Spleen (tissue), 11 donors: ENCODE results near the gene ASPN. TPM values are rescaled to one million over a fixed set of nuclear protein-coding genes. Genes with fewer than 3 reads are reported as not detected.

Source experiments
- DNase-seq: peaks from one replicate; pipeline ENCODE4 v3.0.0-alpha.2; 2020
- H3K27ac ChIP-seq, 8 donors: fragments of 200-600 bp; sonication (generic) in 7 of 8; 1 replicate in 4 of 8; 2 replicates in 4 of 8; pipeline versions ENCODE4 v1.5.0 to v1.8.0; 2016 to 2021; ENCODE audit warnings: inconsistent platforms in 4 of 8, mild to moderate bottlenecking in 4 of 8, moderate library complexity in 1 of 8
- H3K27me3 ChIP-seq, 7 donors: fragments of 200-600 bp; sonication (generic) in 6 of 7; replicated peaks in 1 of 7; 1 replicate in 4 of 7; 2 replicates in 3 of 7; pipeline versions ENCODE4 v1.5.0 to v1.8.0; 2016 to 2021; ENCODE audit warnings: inconsistent platforms in 3 of 7, mild to moderate bottlenecking in 1 of 7
- H3K36me3 ChIP-seq, 6 donors: fragments of 200-600 bp; sonication (generic) in 5 of 6; 1 replicate in 4 of 6; 2 replicates in 2 of 6; pipeline versions ENCODE4 v1.5.0 to v1.8.0; 2016 to 2021; ENCODE audit warnings: inconsistent platforms in 2 of 6
- H3K4me1 ChIP-seq, 6 donors: fragments of 200-600 bp; sonication (generic) in 5 of 6; 1 replicate in 3 of 6; 2 replicates in 3 of 6; pipeline versions ENCODE4 v1.5.0 to v1.8.0; 2016 to 2021; ENCODE audit warnings: inconsistent platforms in 3 of 6
- H3K4me3 ChIP-seq, 8 donors: fragments of 200-600 bp; sonication (generic) in 7 of 8; 1 replicate in 4 of 8; 2 replicates in 4 of 8; pipeline versions ENCODE4 v1.5.0 to v1.8.0; 2016 to 2021; ENCODE audit warnings: inconsistent platforms in 4 of 8, mild to moderate bottlenecking in 4 of 8, moderate library complexity in 2 of 8
- H3K9me3 ChIP-seq, 8 donors: fragments of 200-600 bp; sonication (generic) in 7 of 8; 1 replicate in 4 of 8; 2 replicates in 4 of 8; pipeline versions ENCODE4 v1.5.0 to v1.8.0; 2016 to 2021; ENCODE audit warnings: inconsistent platforms in 4 of 8
- CTCF ChIP-seq, 11 experiments: fragments of 200-600 bp in 7 of 11; fragments of 450-650 bp in 4 of 11; sonication (generic) in 4 of 11; IDR thresholded peaks in 8 of 11; conservative IDR thresholded peaks in 3 of 11; 1 replicate in 7 of 11; 2 replicates in 4 of 11; pipeline versions ENCODE4 v1.4.0 to v1.8.0; 2016 to 2021; ENCODE audit warnings: antibody characterized with exemption in 11 of 11, inconsistent platforms in 4 of 11, mild to moderate bottlenecking in 1 of 11
- POLR2A ChIP-seq, 3 donors: fragments of 450-650 bp; IDR thresholded peaks; one replicate each; pipeline ENCODE4 v1.5.1; 2017; ENCODE audit warnings: antibody characterized with exemption in 3 of 3, mild to moderate bottlenecking in 1 of 3
- POLR2AphosphoS5 ChIP-seq, 3 donors: sonication (generic); formaldehyde crosslinking; IDR thresholded peaks; one replicate each; pipeline ENCODE4 v1.5.1; 2017; ENCODE audit warnings: antibody characterized with exemption in 3 of 3
- WGBS, 5 donors: extraction: QIAGEN DNeasy Blood & Tissue Kit in 3 of 5; methylation state at CpG; one replicate each; pipeline versions ENCODE4 v1.1.5 to v1.1.7; 2013 to 2018; 5-methylcytosine and 5-hydroxymethylcytosine counted together
- intact Hi-C: fragments of 100-400 bp; cut with DNase I; formaldehyde crosslinking; loops from one replicate; pipeline ENCODE4 v1.15.0; 2023; ENCODE audit warnings: low total_unique reads
- polyA plus RNA-seq, 3 donors: library from polyadenylated mRNA; stranded (reverse); fragments of 200-250 nt; gene quantifications; one replicate each; pipeline ENCODE4 v1.2.1, GENCODE V29; 2013
- total RNA-seq, 7 donors: library from RNA; depleted of rRNA in 3 of 7; stranded (reverse); fragments of >200 nt in 3 of 7; fragmentation: NEBNext Ultra II Directional in 4 of 7; extraction: Animal tissue kit (Norgen Biotek cat#: 25700) in 4 of 7; gene quantifications; one replicate each; pipeline versions ENCODE4 v1.1.0 to v1.2.1, GENCODE V29; 2016 to 2021
- donor health status: healthy with polysubstance abuse.
- donor health status: DM: no; HTN: no; CAD: no; lungs with moderate emphysema.
- donor health status: DM: no; HTN: no; CAD: no.
- donor health status: Bipolar disorder and iron deficiency.
- donor health status: healthy.
- donor health status: DM: no; HTN: no; CAD: no.
- donor health status: DM: yes; HTN: yes; CAD: no.

The ASPN gene
- total and polyA plus RNA-seq, 10 donors, result 0.32 to 2.0 (median 0.93) TPM; not detected in 1

DNA sequence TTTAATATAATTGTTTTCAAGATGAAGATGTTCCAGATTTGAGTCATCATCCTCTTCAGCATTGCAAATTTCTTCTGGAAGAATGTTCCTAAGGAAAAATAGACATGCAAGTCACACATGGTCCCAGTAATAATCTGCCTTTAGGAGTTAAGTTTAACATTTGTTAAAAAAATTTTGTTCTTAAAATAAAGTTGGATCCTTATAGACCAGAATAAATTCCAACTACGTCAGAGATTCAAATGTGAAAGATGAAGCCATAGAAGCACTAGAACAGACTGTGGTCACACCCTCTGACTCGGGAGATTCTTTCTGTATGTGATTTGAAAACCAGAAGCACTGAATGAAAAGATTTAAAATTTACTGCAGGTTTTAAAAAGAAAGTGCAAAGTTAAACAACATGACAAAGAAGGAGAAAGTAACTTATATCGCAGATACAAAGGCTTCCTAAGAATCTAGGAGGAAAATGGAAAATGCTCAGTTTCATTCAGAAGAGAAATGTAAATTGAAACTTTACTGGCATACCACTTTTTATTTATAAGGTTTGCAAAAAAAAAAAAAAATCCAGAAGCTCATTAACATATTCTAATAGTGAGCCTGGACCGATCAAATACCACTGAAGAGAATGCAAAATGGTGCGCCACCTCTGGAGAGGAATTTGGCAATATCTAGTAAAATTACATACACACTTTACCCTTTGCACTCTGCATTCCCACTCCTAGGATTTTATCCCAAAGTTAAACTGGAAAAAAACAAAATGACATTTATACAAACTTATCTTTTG, 14.3 kb upstream of the ASPN start:
- H3K27ac ChIP-seq, result no peak overlapping the region
- TF ChIP-seq CTCF (IDR thresholded peaks at IDR 0.05 in 8 of 11, conservative IDR thresholded peaks at IDR 0.05 in 3 of 11), result no peak
- TF ChIP-seq POLR2A (IDR thresholded peaks at IDR 0.05), result no peak
- no peak for TF ChIP-seq POLR2AphosphoS5 (IDR thresholded peaks at IDR 0.05)
- H3K9me3 ChIP-seq, result no peaks in the 10 kb centered on the region
- H3K4me3 ChIP-seq, result no peak overlapping the region
- intact Hi-C loops, result no loop called here
- no peaks in the 10 kb centered on the region for H3K36me3 ChIP-seq
- no peak for DNase-seq
- WGBS, 5 donors, result 84 to 93% (median 91%) methylated on average over 5 of the region's 5 CpGs
- no peaks in the 10 kb centered on the region for H3K27me3 ChIP-seq
- no peaks in the 10 kb centered on the region for H3K4me1 ChIP-seq

- no peak overlapping the region for H3K27ac ChIP-seq
- no peaks in the 10 kb centered on the region for H3K9me3 ChIP-seq
- WGBS, 5 donors, result 82 to 94% (median 87%) methylated on average over 2 of the region's 2 CpGs
- intact Hi-C loops, result no loop called here
- TF ChIP-seq CTCF (IDR thresholded peaks at IDR 0.05 in 8 of 11, conservative IDR thresholded peaks at IDR 0.05 in 3 of 11) (no peak), POLR2AphosphoS5 (IDR thresholded peaks at IDR 0.05) (no peak), POLR2A (IDR thresholded peaks at IDR 0.05) (no peak)
- H3K4me1 ChIP-seq, result no peaks in the 10 kb centered on the region
- H3K4me3 ChIP-seq, result no peak overlapping the region
- DNase-seq, result no peak
- no peaks in the 10 kb centered on the region for H3K27me3 ChIP-seq
- H3K36me3 ChIP-seq, result no peaks in the 10 kb centered on the region
Measured at GRCh38 chr9:92494856-92495255, 12.6 kb upstream of the ASPN start.

DNA sequence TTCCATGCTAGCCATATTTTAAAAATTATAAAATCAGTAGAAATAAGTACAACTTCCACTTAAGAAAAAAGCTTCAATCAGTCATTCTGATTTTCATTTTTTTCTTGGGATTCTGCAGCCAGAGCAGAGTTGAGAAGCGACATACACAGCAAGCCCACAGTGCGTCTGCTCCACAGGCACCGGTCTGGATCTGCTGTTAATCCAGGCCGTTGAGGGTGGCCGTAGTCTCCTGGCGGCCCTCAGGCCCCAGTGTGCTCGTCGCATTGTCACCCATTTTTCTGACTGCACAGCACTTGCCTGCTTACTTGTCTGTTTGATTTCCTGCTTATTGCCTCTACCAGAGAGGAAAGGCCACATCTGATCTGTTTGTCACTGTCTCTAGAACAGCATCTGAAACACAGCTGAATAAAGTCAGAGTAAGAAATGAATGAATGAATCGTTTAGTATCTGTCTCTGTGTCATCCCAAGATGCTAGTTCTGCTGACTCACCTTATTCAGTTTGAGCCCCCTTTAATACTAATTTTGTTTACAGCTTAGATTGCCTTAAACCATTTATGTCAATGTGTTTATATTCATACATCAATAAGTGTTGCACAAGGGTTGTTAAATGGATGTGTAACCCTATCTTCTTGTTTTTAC, 11.6 kb upstream of the ASPN start:
- H3K4me1 ChIP-seq, result no peaks in the 10 kb centered on the region
- WGBS, 5 donors, result 89 to 96% (median 95%) methylated on average over 9 of the region's 9 CpGs
- H3K36me3 ChIP-seq, result no peaks in the 10 kb centered on the region
- H3K27me3 ChIP-seq, result no peaks in the 10 kb centered on the region
- no peak for DNase-seq
- no peak overlapping the region for H3K27ac ChIP-seq
- no peak for TF ChIP-seq CTCF (IDR thresholded peaks at IDR 0.05 in 8 of 11, conservative IDR thresholded peaks at IDR 0.05 in 3 of 11)
- TF ChIP-seq POLR2AphosphoS5 (IDR thresholded peaks at IDR 0.05), result no peak
- TF ChIP-seq POLR2A (IDR thresholded peaks at IDR 0.05), result no peak
- intact Hi-C loops, result no loop called here
- H3K9me3 ChIP-seq, result no peaks in the 10 kb centered on the region
- no peak overlapping the region for H3K4me3 ChIP-seq

DNA sequence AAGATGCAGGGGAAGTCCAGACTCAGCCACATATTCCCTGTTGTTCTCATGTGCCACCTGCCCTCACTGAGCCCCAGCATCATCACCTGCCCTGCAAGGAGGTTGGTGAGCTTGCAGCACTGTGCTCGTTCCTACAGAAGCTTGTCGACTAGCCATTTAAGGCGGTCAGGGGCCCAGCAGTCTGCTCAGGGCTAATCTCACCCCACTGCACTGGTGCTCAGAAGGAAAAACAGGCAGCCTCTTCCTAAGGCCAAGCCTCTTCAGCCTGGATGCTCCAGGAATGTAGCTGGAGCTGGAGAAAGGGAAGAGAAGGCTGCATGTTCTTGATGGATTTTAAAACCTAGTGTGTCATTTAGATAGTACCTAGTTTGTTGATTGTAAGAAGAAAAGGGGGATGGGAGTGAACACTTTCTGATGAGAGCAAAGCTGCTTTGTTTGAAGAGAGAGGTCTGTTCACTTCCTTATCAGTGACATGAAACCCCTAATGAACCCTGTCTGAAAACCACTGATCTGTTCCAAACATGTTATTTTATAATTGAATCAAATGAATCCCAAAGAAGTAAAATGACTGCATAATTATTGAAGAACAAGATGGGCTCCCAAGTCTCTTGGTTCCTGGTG, 10.6 kb upstream of the ASPN start:
- H3K4me3 ChIP-seq, result no peak overlapping the region
- DNase-seq, result no peak
- intact Hi-C loops, result no loop called here
- no peaks in the 10 kb centered on the region for H3K9me3 ChIP-seq
- H3K4me1 ChIP-seq, result no peaks in the 10 kb centered on the region
- TF ChIP-seq POLR2A (IDR thresholded peaks at IDR 0.05), result no peak
- no peak for TF ChIP-seq POLR2AphosphoS5 (IDR thresholded peaks at IDR 0.05)
- TF ChIP-seq CTCF (IDR thresholded peaks at IDR 0.05 in 8 of 11, conservative IDR thresholded peaks at IDR 0.05 in 3 of 11), result no peak
- no peak overlapping the region for H3K27ac ChIP-seq
- no peaks in the 10 kb centered on the region for H3K36me3 ChIP-seq
- H3K27me3 ChIP-seq, result no peaks in the 10 kb centered on the region
- 60 to 93% (median 83%) methylated on average over 3 of the region's 3 CpGs for WGBS, 5 donors
